ACC112 (cell line): ENCODE measurements around the gene ABCG1.
"Not testable (repeated sequence)": the region's sequence is repeated elsewhere in the genome, so short reads cannot be mapped to it uniquely, and the experiment has no call there.

ENCODE experiments used
- H2AFZ ChIP-seq: fragments of 200-600 bp; sonication (generic); one replicate; pipeline ENCODE4 v1.6.0; 2017; ENCODE audit warnings: antibody characterized with exemption, low read length; ENCODE audit not compliant: unreplicated experiment
- H3K27ac ChIP-seq: fragments of 200-600 bp; sonication (generic); 2 replicates; pipeline ENCODE4 v1.5.1; 2014; ENCODE audit warnings: low read depth, mild to moderate bottlenecking, antibody characterized with exemption, low read length, moderate library complexity
- H3K27me3 ChIP-seq: fragments of 200-600 bp; sonication (generic); 2 replicates; pipeline ENCODE4 v1.6.1; 2014; ENCODE audit warnings: mild to moderate bottlenecking, antibody characterized with exemption, low read length, moderate library complexity, mixed read lengths; ENCODE audit not compliant: insufficient read depth
- H3K36me3 ChIP-seq: fragments of 200-600 bp; sonication (generic); 2 replicates; pipeline ENCODE4 v1.6.1; 2016; ENCODE audit warnings: mild to moderate bottlenecking, antibody characterized with exemption, low read length, moderate library complexity, mixed read lengths; ENCODE audit not compliant: insufficient read depth
- H3K4me1 ChIP-seq: fragments of 200-600 bp; sonication (generic); one replicate; pipeline ENCODE4 v1.6.1; 2016; ENCODE audit warnings: low read length, mixed read lengths; ENCODE audit not compliant: insufficient read depth, unreplicated experiment, control insufficient read depth
- H3K4me3 ChIP-seq: fragments of 200-600 bp; sonication (generic); 2 replicates; pipeline ENCODE4 v1.5.1; 2014; ENCODE audit warnings: mild to moderate bottlenecking, low read depth, low read length
- H3K79me2 ChIP-seq: fragments of 200-600 bp; sonication (generic); one replicate; pipeline ENCODE4 v1.6.0; 2016; ENCODE audit warnings: low read length; ENCODE audit not compliant: control insufficient read depth, unreplicated experiment, insufficient read depth

Gene ABCG1

DNA sequence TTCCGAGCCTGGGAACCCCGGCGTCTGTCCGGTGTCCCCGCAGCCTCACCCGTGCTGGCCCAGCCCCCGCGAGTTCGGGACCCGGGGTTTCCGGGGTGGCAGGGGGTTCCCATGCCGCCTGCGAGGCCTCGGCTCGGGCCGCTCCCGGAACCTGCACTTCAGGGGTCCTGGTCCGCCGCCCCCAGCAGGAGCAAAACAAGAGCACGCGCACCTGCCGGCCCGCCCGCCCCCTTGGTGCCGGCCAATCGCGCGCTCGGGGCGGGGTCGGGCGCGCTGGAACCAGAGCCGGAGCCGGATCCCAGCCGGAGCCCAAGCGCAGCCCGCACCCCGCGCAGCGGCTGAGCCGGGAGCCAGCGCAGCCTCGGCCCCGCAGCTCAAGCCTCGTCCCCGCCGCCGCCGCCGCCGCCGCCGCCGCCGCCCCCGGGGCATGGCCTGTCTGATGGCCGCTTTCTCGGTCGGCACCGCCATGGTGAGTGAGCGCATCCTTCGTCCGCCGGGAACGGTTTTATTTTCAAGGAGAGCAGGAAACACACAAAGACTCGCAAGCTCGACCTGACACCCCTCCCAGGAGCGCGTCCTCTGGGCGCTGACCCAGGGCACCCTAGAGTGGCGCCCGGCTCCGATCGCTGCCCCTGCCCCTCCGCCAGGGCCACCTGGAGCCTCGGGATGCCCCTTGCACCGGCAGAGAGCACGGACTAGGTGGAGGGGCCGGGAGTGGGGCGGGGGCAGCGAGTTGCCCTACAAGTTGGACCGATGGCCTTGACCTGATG lies at the start of gene ABCG1:
TSS of gene ABCG1 (plus strand) at position 305 of the 770 bp plus-strand sequence. CDS start at position 428, 123 bp downstream.
- Histone ChIP-seq H3K4me1 (peaks cover 11% of the 10 kb centered on the region), H3K27me3 (peaks cover 82% of the 10 kb centered on the region), H3K79me2 (no peaks in the 10 kb centered on the region), H3K27ac (no peak within 1 kb of the TSS), H2AFZ (peak within 1 kb of the TSS; percentile 11), H3K36me3 (no peaks in the 10 kb centered on the region), H3K4me3 (peak within 1 kb of the TSS; percentile 81)

DNA sequence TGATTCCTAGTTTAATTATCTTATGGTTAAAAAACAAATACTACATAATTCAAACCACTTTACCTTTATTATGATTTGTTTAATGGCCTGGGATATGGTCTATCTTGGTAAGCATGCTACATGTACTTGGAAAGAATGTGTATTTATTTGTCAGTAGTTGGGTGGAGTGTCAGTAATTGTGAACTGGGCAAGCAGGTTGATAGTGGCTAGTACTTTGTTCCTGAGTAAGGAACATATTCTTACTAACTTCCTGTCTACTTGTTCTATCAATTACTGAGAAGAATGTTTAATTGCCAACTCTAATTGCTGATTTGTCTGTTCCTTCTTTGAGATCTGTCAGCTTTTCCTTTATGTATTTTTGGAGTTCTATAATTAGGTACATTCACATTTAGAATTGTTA lies 49.2 kb upstream of the ABCG1 start:
- H3K36me3 ChIP-seq: no peaks in the 10 kb centered on the region
- no peaks in the 10 kb centered on the region for H3K4me1 ChIP-seq
- no peak overlapping the region for H2AFZ ChIP-seq
- H3K27ac ChIP-seq: no peak overlapping the region
- H3K27me3 ChIP-seq: peaks cover 16% of the 10 kb centered on the region
- H3K4me3 ChIP-seq: no peak overlapping the region
- no peaks in the 10 kb centered on the region for H3K79me2 ChIP-seq

DNA sequence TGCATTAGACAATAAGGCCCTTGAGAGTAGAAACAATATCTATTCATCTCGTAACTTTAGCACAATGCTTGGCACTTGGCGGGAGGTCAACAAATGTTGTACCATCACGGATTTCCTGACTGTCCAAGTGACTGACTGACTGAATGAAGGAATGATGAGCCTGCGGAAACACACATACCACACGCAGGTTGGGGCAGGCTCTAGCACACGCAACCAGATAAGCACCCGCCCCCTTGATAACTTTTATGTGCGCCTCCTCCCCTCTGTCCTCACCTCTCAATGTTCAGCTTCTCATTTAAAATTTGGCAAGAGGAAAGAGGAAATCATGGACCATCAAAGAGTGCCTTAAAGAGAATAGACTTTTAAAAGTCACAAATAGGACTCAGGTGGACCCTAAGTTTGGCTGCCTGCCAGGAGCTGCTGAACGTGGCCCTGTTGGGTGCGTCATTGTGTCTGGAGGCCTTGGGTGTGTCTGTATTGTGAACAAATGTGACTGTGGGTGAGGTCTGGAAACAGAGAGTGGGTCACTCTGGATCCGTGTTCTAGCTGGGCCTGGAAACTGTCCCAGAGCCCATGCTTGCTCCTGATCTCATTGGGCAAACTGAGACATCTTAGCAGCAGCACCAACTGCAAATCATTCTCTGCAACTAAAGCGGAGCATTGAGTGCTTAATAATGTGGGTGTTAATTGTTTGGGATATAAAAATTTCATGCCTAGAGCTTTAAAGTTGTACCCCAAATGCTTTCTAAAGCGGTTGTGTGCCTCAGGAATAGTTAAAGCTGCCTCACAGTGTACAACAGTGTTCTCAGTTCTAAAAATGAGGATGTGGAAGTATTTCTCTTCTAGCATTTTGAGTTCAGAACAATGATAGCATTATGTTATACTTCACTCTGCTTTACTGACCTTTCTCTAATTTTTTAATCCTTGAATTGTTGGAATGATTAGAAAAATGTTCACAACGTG lies 47.6 kb upstream of the ABCG1 start:
- no peak overlapping the region for H2AFZ ChIP-seq
- H3K4me1 ChIP-seq: no peaks in the 10 kb centered on the region
- no peaks in the 10 kb centered on the region for H3K79me2 ChIP-seq
- H3K27me3 ChIP-seq: peaks cover 29% of the 10 kb centered on the region
- no peak overlapping the region for H3K4me3 ChIP-seq
- no peaks in the 10 kb centered on the region for H3K36me3 ChIP-seq
- no peak overlapping the region for H3K27ac ChIP-seq

DNA sequence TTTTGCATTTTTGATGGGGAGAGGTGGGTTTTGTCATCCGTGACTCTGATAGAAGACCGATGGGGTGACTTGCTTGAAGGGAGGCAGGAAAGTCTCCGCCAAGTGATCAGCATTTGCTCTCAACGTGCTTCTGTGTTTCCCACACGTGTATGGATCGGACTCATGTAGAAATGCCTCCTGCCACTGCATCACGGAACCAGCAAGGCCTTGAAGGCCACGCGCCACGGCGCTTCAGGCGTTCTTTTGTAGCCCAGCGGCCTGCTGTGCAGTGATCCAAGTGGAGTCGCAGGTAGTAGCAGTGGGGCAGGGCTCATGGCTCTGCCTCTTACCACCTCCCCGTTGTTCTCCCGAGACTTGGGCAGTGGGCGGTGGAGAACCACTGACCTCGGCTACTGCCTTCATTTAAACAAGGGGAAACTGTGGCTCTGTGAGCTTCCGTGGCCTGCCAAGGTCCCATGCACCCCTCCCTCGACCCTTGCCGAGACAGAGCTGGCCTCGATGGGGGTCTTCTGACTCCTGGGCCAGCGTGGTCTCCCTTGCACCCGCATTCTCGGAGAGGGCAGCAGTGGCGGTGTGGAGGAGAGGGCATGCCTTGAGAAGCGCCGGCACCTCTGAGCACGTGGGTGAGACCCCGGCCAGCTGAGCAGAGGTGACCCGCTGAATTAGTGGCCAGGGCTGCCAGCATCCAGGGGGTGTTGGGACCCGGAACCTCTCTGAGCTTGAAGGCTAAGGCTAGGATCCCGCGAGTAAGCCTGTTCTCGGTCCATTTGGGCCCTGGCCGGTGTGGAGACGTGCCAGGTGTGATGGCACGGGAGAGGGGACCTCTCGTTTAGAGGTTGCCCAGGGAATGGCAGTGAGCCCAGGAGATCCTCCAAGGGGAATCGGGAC lies 46.1 kb upstream of the ABCG1 start:
- Histone ChIP-seq H3K27ac (no peak overlapping the region), H3K79me2 (no peaks in the 10 kb centered on the region), H3K27me3 (peaks cover 39% of the 10 kb centered on the region), H2AFZ (no peak overlapping the region), H3K4me3 (no peak overlapping the region), H3K4me1 (no peaks in the 10 kb centered on the region), H3K36me3 (no peaks in the 10 kb centered on the region)

DNA sequence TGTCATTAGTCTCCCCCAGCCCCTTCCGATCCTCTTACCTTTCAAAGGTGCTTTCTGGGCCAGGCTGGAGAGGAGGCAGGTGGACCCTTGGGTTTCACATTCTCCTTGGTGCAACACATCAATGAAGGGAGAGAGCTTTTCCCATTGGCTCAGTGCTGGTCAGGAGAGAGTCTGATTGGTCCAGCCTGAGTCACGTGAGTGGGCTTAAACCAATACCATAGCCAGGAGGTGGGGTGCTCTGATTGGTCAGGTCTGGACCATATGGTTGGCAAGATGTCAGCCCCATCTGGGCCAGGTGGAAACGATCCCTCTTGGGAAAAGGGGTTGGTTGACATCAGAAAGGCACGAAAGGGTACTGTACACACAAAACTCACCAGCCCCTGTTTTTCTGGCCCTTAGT lies 44.8 kb upstream of the ABCG1 start:
- H3K4me3 ChIP-seq: no peak overlapping the region

DNA sequence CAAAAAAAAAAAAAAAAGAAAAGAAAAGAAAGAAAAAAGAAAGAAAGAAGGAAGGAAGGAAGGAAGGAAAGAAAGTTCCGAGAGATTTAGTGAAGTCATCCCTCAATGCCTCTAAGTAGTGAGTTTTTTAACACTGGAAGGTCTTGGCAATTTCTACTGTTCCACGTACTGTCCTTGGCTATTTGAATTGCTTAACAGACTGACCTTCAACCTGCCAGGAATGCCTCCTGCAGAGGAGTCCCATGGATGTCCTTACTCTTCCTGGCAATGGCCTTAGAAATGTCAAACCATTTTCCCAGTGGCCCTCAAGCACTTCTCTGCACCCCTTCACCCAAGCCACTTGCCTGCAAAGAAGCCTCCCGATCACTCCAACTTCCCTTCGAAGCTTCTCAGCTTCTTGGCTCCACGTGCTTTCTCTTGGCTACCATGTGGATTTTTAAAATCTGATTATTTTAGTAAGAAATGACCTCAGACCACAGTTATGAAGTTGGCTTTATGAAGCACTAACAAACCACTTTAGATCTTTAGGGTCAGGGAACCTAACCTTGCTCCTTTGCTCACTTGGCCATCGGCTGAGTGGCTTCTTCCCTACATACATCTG lies 43.7 kb upstream of the ABCG1 start:
- Histone ChIP-seq H3K79me2 (no peaks in the 10 kb centered on the region), H3K27me3 (peaks cover 50% of the 10 kb centered on the region), H3K4me3 (no peak overlapping the region), H3K27ac (no peak overlapping the region), H3K4me1 (no peaks in the 10 kb centered on the region), H2AFZ (no peak overlapping the region), H3K36me3 (no peaks in the 10 kb centered on the region)

More for the DNA sequence above, 44.8 kb upstream of the ABCG1 start:
- Histone ChIP-seq H3K36me3 (no peaks in the 10 kb centered on the region), H3K27ac (no peak overlapping the region), H2AFZ (no peak overlapping the region), H3K79me2 (no peaks in the 10 kb centered on the region), H3K27me3 (peaks cover 48% of the 10 kb centered on the region), H3K4me1 (no peaks in the 10 kb centered on the region)

DNA sequence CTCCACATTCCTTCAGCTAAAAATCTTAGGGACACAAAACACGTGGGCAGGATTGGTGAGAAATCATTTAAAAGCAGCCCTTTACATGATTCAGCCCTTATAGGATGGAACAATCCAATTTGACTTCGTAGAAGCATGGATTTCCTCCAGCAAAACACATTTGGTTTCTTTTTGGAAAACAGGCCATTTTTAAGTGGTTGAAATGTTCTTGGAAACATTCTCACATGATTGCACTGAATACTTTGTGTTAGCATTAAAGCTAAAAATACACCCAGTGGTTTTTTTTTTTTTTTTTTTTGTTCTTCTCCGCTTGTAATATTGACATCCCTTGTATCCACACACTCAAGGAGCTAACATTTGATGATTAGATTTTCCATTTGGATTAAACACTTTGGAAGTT lies 42.1 kb upstream of the ABCG1 start:
- no peak overlapping the region for H3K27ac ChIP-seq
- no peaks in the 10 kb centered on the region for H3K36me3 ChIP-seq
- no peaks in the 10 kb centered on the region for H3K4me1 ChIP-seq
- H3K79me2 ChIP-seq: no peaks in the 10 kb centered on the region
- H3K27me3 ChIP-seq: peaks cover 58% of the 10 kb centered on the region
- H2AFZ ChIP-seq: no peak overlapping the region
- H3K4me3 ChIP-seq: no peak overlapping the region

DNA sequence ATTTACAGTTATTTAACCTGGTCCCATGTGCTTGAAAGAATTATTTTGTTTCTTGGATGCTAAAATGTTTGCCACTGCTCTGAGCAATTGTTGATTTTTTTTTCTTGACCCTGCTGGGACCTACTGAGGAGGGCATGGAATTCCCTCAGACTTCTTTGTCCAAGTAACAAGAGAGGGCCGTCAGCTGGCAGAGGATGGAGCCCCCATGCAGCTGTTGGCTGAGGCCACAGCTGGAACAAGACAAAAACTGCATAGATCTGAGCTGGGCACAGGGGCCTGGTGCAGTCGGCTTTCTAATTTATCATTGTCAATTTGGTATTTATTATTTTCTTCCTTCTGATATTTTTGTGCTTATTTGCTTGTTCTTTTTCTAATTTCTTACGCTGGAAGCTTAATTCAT lies 39.6 kb upstream of the ABCG1 start:
- H3K4me1 ChIP-seq: no peaks in the 10 kb centered on the region
- H3K4me3 ChIP-seq: no peak overlapping the region
- no peaks in the 10 kb centered on the region for H3K79me2 ChIP-seq
- no peak overlapping the region for H3K27ac ChIP-seq
- H3K36me3 ChIP-seq: no peaks in the 10 kb centered on the region
- no peak overlapping the region for H2AFZ ChIP-seq
- peaks cover 48% of the 10 kb centered on the region for H3K27me3 ChIP-seq

DNA sequence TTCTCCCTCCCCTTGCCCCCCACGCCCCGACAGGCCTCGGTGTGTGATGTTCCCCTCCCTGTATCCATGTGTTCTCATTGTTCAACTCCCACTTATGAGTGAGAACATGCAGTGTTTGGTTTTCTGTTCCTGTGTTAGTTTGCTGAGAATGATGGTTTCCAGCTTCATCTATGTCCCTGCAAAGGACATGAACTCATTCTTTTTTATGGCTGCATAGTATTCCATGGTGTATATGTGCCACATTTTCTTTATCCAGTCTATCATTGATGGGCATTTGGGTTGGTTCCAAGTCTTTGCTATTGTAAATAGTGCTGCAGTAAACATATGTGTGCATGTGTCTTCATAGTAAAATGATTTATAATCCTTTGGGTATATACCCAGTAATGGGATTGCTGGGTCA lies 38.9 kb upstream of the ABCG1 start:
- H3K36me3 ChIP-seq, H2AFZ ChIP-seq, H3K4me1 ChIP-seq, H3K79me2 ChIP-seq, H3K4me3 ChIP-seq, H3K27ac ChIP-seq: not testable (repeated sequence)
- H3K27me3 ChIP-seq: peaks cover 48% of the 10 kb centered on the region
